Measurements from ENCODE around the gene PPP4R2. TPM values are rescaled to one million over a fixed set of nuclear protein-coding genes. Genes with fewer than 3 reads are reported as not detected.

Gene PPP4R2, protein sequence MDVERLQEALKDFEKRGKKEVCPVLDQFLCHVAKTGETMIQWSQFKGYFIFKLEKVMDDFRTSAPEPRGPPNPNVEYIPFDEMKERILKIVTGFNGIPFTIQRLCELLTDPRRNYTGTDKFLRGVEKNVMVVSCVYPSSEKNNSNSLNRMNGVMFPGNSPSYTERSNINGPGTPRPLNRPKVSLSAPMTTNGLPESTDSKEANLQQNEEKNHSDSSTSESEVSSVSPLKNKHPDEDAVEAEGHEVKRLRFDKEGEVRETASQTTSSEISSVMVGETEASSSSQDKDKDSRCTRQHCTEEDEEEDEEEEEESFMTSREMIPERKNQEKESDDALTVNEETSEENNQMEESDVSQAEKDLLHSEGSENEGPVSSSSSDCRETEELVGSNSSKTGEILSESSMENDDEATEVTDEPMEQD
- total RNA-seq: 65.7 TPM
- long read RNA-seq, full-length matches to known transcripts: 51 of 79 reads
- long read RNA-seq, partial matches to known transcripts: 15 of 79 reads
- long read RNA-seq, other reads (novel, unspliced or antisense): 13 of 79 reads

GRCh38 chr3:72996473-72997333 lies at the start of gene PPP4R2:
Gene PPP4R2, plus strand, starts transcription at chr3:72996811. Its CDS starts 227 bp downstream, at chr3:72997038.
- H3K27me3 ChIP-seq (ENCODE audit: low read depth): no peaks in the 10 kb centered on the region
- H3K27ac ChIP-seq: peak within 1 kb of the TSS; percentile 95
- ATAC-seq (peak; percentile 99 to 100), DNase-seq (peak; percentile 92)
- H3K4me3 ChIP-seq: peak within 1 kb of the TSS; percentile 90
- H3K9me3 ChIP-seq: no peaks in the 10 kb centered on the region
- H3K36me3 ChIP-seq: peaks cover 23% of the 10 kb centered on the region
- TF ChIP-seq CTCF (IDR thresholded peaks at IDR 0.05): peak; percentile 7
- peaks cover 47% of the 10 kb centered on the region for H3K4me1 ChIP-seq
- intact Hi-C loops (cut with DNase I): no loop called here

- no peaks in the 10 kb centered on the region for H3K9me3 ChIP-seq
- DNase-seq (no peak), ATAC-seq (no peak)
- H3K27me3 ChIP-seq (ENCODE audit: low read depth): no peaks in the 10 kb centered on the region
- intact Hi-C loops (cut with DNase I): no loop called here
- H3K4me1 ChIP-seq: no peaks in the 10 kb centered on the region
- no peak for TF ChIP-seq CTCF (IDR thresholded peaks at IDR 0.05)
- H3K4me3 ChIP-seq: no peak overlapping the region
- H3K27ac ChIP-seq: no peak overlapping the region
- no peaks in the 10 kb centered on the region for H3K36me3 ChIP-seq
These were observed 48.7 kb upstream of the PPP4R2 start for GRCh38 chr3:72947715-72948490.

GRCh38 chr3:72949016-72949415 lies 47.6 kb upstream of the PPP4R2 start:
- Histone ChIP-seq H3K27me3 (ENCODE audit: low read depth) (no peaks in the 10 kb centered on the region), H3K9me3 (no peaks in the 10 kb centered on the region), H3K4me1 (no peaks in the 10 kb centered on the region), H3K36me3 (no peaks in the 10 kb centered on the region), H3K27ac (no peak overlapping the region), H3K4me3 (no peak overlapping the region)
- intact Hi-C loops (cut with DNase I): no loop called here
- ATAC-seq (no peak), DNase-seq (no peak)
- TF ChIP-seq CTCF (IDR thresholded peaks at IDR 0.05): no peak

DNA sequence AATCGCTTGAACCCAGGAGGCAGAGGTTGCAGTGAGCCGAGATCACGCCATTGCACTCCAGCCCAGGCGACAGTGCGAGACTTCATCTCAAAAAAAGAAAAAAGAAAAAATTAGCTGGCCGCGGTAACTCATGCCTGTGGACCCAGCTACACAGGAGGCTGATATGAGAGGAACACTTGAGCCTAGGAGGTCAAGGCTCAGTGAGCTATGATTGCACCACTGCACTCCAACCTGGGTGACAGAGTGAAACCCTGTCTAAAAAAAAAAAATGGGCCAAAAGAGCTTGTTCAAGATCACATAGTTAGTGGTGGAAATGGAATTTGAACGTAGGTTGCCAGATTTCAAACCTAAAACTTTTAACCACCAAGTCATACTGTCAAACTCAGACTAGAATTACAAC lies 46.2 kb upstream of the PPP4R2 start:
- no peak for DNase-seq
- H3K4me3 ChIP-seq: no peak overlapping the region
- no peaks in the 10 kb centered on the region for H3K9me3 ChIP-seq
- H3K36me3 ChIP-seq: no peaks in the 10 kb centered on the region
- TF ChIP-seq CTCF (IDR thresholded peaks at IDR 0.05): no peak
- H3K4me1 ChIP-seq: no peaks in the 10 kb centered on the region
- ATAC-seq: no peak
- intact Hi-C loops (cut with DNase I): no loop called here
- H3K27ac ChIP-seq: no peak overlapping the region
- no peaks in the 10 kb centered on the region for H3K27me3 ChIP-seq (ENCODE audit: low read depth)

GRCh38 chr3:72950801-72951200 lies 45.8 kb upstream of the PPP4R2 start:
- Histone ChIP-seq H3K9me3 (no peaks in the 10 kb centered on the region), H3K4me1 (no peaks in the 10 kb centered on the region), H3K27me3 (ENCODE audit: low read depth) (no peaks in the 10 kb centered on the region), H3K4me3 (no peak overlapping the region), H3K36me3 (no peaks in the 10 kb centered on the region), H3K27ac (no peak overlapping the region)
- no peak for TF ChIP-seq CTCF (IDR thresholded peaks at IDR 0.05)
- ATAC-seq: no peak
- no peak for DNase-seq
- intact Hi-C loops (cut with DNase I): no loop called here
